ENCODE measurements around the gene LRPAP1. TPM values are rescaled to one million over a fixed set of nuclear protein-coding genes. Genes with fewer than 3 reads are reported as not detected.
"Not testable (repeated sequence)": the region's sequence is repeated elsewhere in the genome, so short reads cannot be mapped to it uniquely, and the experiment has no call there.

The LRPAP1 gene
- total RNA-seq, 1 experiment from 2014 or later: 109 TPM

GRCh38 chr4:3538906-3539305 lies 6.7 kb upstream of the LRPAP1 start:
- intact Hi-C loops (cut with micrococcal nuclease); H3K9me3 ChIP-seq (ENCODE audit: control insufficient read depth in 1 of 2, insufficient read depth in 1 of 2, low read depth in 1 of 2, low read length in 2 of 2); H3K4me3 ChIP-seq (replicated peaks in 1 of 2; ENCODE audit: low read depth in 1 of 2, low read length in 2 of 2); H4K20me1 ChIP-seq (ENCODE audit: insufficient read depth); CTCF ChIA-PET; H3K9ac ChIP-seq (ENCODE audit: low read length); H3K4me1 ChIP-seq (ENCODE audit: control insufficient read depth in 1 of 2, insufficient read depth in 2 of 2, low read length in 2 of 2); POLR2A ChIA-PET; H3K27ac ChIP-seq (ENCODE audit: low read depth, low read length); BruUV-seq (replicated peaks); H2AFZ ChIP-seq (ENCODE audit: low read depth, low read length, poor library complexity, severe bottlenecking); ATAC-seq; H3K36me3 ChIP-seq (ENCODE audit: control insufficient read depth in 1 of 2, insufficient read depth in 2 of 2, low read length in 2 of 2); H3K27me3 ChIP-seq (ENCODE audit: insufficient read depth, low read length); H3K79me2 ChIP-seq (ENCODE audit: insufficient read depth, low read length); DNase-seq (ENCODE audit: low read depth, low spot score); H3K9me2 ChIP-seq (ENCODE audit: insufficient read depth); RAD21 ChIA-PET (ENCODE audit: low non-redundant PET in 1 of 2, low total read pairs in 2 of 2, uncharacterized antibody in 2 of 2, unreplicated experiment in 2 of 2); H3K4me2 ChIP-seq (ENCODE audit: low read length): not testable (repeated sequence)

- DNase-seq (ENCODE audit: low read depth, low spot score); POLR2A ChIA-PET; H3K27ac ChIP-seq (ENCODE audit: low read depth, low read length); H3K9me2 ChIP-seq (ENCODE audit: insufficient read depth); CTCF ChIA-PET; intact Hi-C loops (cut with micrococcal nuclease); H2AFZ ChIP-seq (ENCODE audit: low read depth, low read length, poor library complexity, severe bottlenecking); H3K27me3 ChIP-seq (ENCODE audit: insufficient read depth, low read length); H3K4me2 ChIP-seq (ENCODE audit: low read length); ATAC-seq; H3K4me3 ChIP-seq (replicated peaks in 1 of 2; ENCODE audit: low read depth in 1 of 2, low read length in 2 of 2); H3K36me3 ChIP-seq (ENCODE audit: control insufficient read depth in 1 of 2, insufficient read depth in 2 of 2, low read length in 2 of 2); BruUV-seq (replicated peaks); RAD21 ChIA-PET (ENCODE audit: low non-redundant PET in 1 of 2, low total read pairs in 2 of 2, uncharacterized antibody in 2 of 2, unreplicated experiment in 2 of 2); H3K9me3 ChIP-seq (ENCODE audit: control insufficient read depth in 1 of 2, insufficient read depth in 1 of 2, low read depth in 1 of 2, low read length in 2 of 2); H3K9ac ChIP-seq (ENCODE audit: low read length); H4K20me1 ChIP-seq (ENCODE audit: insufficient read depth): not testable (repeated sequence)
- Histone ChIP-seq H3K79me2 (ENCODE audit: insufficient read depth, low read length) (peaks cover 12% of the 10 kb centered on the region), H3K4me1 (ENCODE audit: control insufficient read depth in 1 of 2, insufficient read depth in 2 of 2, low read length in 2 of 2) (peaks cover 4 to 12% of the 10 kb centered on the region in 2 experiments; a peak in 3 of 4 replicates)
These were observed 3.6 kb upstream of the LRPAP1 start for GRCh38 chr4:3535812-3536211.

- DNase-seq (ENCODE audit: low read depth, low spot score) (no peak), ATAC-seq (no peak)
- BruUV-seq (replicated peaks): no TSS peak
- no peak overlapping the region for H3K4me3 ChIP-seq (replicated peaks in 1 of 2; ENCODE audit: low read depth in 1 of 2, low read length in 2 of 2)
- ChIA-PET RAD21 (ENCODE audit: low non-redundant PET in 1 of 2, low total read pairs in 2 of 2, uncharacterized antibody in 2 of 2, unreplicated experiment in 2 of 2) (no interaction called here), CTCF (no interaction called here), POLR2A (no interaction called here)
- peaks cover 4 to 16% of the 10 kb centered on the region in 2 experiments; a peak in 3 of 4 replicates for H3K4me1 ChIP-seq (ENCODE audit: control insufficient read depth in 1 of 2, insufficient read depth in 2 of 2, low read length in 2 of 2)
- no peaks in the 10 kb centered on the region for H3K9me3 ChIP-seq (ENCODE audit: control insufficient read depth in 1 of 2, insufficient read depth in 1 of 2, low read depth in 1 of 2, low read length in 2 of 2)
- H2AFZ ChIP-seq (ENCODE audit: low read depth, low read length, poor library complexity, severe bottlenecking): no peak overlapping the region
- H3K36me3 ChIP-seq (ENCODE audit: control insufficient read depth in 1 of 2, insufficient read depth in 2 of 2, low read length in 2 of 2): peaks cover 3 to 7% of the 10 kb centered on the region in 2 experiments; a peak in 2 of 4 replicates
- H4K20me1 ChIP-seq (ENCODE audit: insufficient read depth): no peaks in the 10 kb centered on the region
- H3K79me2 ChIP-seq (ENCODE audit: insufficient read depth, low read length): peaks cover 36% of the 10 kb centered on the region
- H3K27me3 ChIP-seq (ENCODE audit: insufficient read depth, low read length): no peaks in the 10 kb centered on the region
- H3K4me2 ChIP-seq (ENCODE audit: low read length): no peak overlapping the region
- H3K27ac ChIP-seq (ENCODE audit: low read depth, low read length): no peak overlapping the region
- no peaks in the 10 kb centered on the region for H3K9me2 ChIP-seq (ENCODE audit: insufficient read depth)
- intact Hi-C loops (cut with micrococcal nuclease): no loop called here
- no peak overlapping the region for H3K9ac ChIP-seq (ENCODE audit: low read length)
- TF ChIP-seq FOSL1 (IDR thresholded peaks at IDR 0.05; ENCODE audit: low read depth) (no peak), REST (IDR thresholded peaks at IDR 0.05; ENCODE audit: low read depth) (no peak), EGR1 (IDR thresholded peaks at IDR 0.05; ENCODE audit: low read depth) (no peak), TCF7L2 (IDR thresholded peaks at IDR 0.05; ENCODE audit: borderline replicate concordance, extremely low read depth, insufficient read depth, insufficient read length) (no peak), JUND (IDR thresholded peaks at IDR 0.05) (no peak), MAX (IDR thresholded peaks at IDR 0.05) (no peak), EZH2phosphoT487 (IDR thresholded peaks at IDR 0.05; ENCODE audit: borderline replicate concordance) (no peak), ATF3 (IDR thresholded peaks at IDR 0.05) (no peak), ELF1 (IDR thresholded peaks at IDR 0.05; ENCODE audit: borderline replicate concordance, low read depth) (no peak), POLR2AphosphoS5 (IDR thresholded peaks at IDR 0.05; ENCODE audit: low read depth, low read length) (no peak), CEBPB (IDR thresholded peaks at IDR 0.05; ENCODE audit: low read depth) (no peak), POLR2A (IDR thresholded peaks at IDR 0.05; ENCODE audit: borderline replicate concordance, extremely low read depth, insufficient read depth, insufficient read length) (no peak)
These were observed 1.2 kb upstream of the LRPAP1 start for GRCh38 chr4:3533423-3533820.

Data from HCT116 (cell line).